Measurements from ENCODE around the gene CAPN8. TPM values are rescaled to one million over a fixed set of nuclear protein-coding genes. Genes with fewer than 3 reads are reported as not detected.

CAPN8 gene
- total RNA-seq, 6 experiments from 2014 or later = 0.35 to 1.1 TPM; not detected in 4

DNA sequence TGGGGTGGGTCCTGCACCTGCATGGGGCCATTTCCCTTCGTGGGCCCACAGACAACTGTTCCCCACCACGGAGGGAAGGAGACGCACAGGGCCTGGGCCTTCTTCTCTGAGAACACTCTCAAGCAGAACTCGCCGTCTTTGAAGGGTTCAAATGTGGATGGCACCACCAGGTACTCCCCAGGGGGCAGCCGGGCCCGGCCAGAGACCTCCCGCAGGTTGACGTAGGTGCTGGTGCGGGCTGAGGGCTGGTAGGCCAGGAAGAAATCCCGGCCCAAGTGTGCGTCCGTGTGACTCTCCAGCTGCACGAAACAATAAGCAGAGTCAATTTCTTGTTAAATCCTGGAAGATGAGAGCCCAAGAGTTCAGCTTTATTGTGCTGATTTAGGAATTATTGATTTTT is 56.4 kb downstream of the CAPN8 start:
- Histone ChIP-seq H3K9me3 (no peaks in the 10 kb centered on the region), H3K36me3 (no peaks in the 10 kb centered on the region), H3K27ac (no peak overlapping the region), H3K4me3 (no peak overlapping the region), H3K27me3 (no peaks in the 10 kb centered on the region), H3K4me1 (no peaks in the 10 kb centered on the region)
- TF ChIP-seq, protein P1, sequence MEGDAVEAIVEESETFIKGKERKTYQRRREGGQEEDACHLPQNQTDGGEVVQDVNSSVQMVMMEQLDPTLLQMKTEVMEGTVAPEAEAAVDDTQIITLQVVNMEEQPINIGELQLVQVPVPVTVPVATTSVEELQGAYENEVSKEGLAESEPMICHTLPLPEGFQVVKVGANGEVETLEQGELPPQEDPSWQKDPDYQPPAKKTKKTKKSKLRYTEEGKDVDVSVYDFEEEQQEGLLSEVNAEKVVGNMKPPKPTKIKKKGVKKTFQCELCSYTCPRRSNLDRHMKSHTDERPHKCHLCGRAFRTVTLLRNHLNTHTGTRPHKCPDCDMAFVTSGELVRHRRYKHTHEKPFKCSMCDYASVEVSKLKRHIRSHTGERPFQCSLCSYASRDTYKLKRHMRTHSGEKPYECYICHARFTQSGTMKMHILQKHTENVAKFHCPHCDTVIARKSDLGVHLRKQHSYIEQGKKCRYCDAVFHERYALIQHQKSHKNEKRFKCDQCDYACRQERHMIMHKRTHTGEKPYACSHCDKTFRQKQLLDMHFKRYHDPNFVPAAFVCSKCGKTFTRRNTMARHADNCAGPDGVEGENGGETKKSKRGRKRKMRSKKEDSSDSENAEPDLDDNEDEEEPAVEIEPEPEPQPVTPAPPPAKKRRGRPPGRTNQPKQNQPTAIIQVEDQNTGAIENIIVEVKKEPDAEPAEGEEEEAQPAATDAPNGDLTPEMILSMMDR (IDR thresholded peaks at IDR 0.05) = no peak
- TF ChIP-seq POLR2A (IDR thresholded peaks at IDR 0.05) = no peak
- intact Hi-C loops (cut with DNase I) = no loop called here
- no CpG with 5 or more reads among the region's 14 CpGs for WGBS (ENCODE audit: insufficient coverage, low coverage, low lambda C conversion rate, missing lambda C conversion rate)
- no peak for DNase-seq
- ATAC-seq = no peak

DNA sequence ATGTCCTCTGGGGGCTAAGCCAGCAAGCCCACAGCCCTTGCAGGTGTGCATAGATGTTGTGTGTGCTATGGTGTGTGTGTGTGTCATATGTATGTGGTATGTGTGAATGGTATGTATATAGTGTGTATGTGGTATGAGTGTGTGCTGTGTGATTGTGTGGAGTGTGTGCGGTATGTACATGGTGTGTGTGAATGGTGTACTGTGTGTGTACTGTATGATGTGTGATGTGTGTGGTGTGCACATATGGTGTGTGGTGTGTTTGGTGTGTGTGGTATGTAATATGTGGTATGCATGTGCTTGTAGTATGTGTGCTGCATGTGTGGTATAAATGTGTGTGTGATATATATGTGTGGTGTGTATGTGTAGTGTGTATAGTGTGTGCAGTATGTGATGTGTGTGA is 107.0 kb downstream of the CAPN8 start:
- 100% methylated on average over 1 of the region's 1 CpG for WGBS (ENCODE audit: insufficient coverage, low coverage, low lambda C conversion rate, missing lambda C conversion rate)
- no peak for DNase-seq
- no peak overlapping the region for H3K4me3 ChIP-seq
- no peaks in the 10 kb centered on the region for H3K27me3 ChIP-seq
- no peak overlapping the region for H3K27ac ChIP-seq
- H3K4me1 ChIP-seq = no peaks in the 10 kb centered on the region
- TF ChIP-seq POLR2A (IDR thresholded peaks at IDR 0.05) = no peak
- TF ChIP-seq, protein P1 (IDR thresholded peaks at IDR 0.05) = no peak
- no peak for ATAC-seq
- no peaks in the 10 kb centered on the region for H3K36me3 ChIP-seq
- no peaks in the 10 kb centered on the region for H3K9me3 ChIP-seq
- intact Hi-C loops (cut with DNase I) = no loop called here

DNA sequence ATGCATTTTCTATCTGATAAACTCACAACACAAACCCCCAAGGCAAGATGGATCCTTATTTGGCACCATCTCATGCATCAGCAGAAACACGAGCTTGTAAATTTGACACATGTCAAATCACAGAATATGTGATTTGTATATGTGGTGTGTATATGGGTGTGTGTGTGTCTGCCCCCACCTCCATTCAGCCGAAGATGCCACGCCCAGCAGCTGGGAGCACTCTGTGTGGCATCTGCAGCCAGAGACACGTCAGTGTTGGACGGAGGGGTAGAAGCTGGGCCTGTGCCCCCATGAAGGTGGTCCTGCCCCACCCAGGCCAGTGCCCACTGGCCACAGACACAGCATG is 108.4 kb downstream of the CAPN8 start:
- intact Hi-C loops (cut with DNase I) = no loop called here
- Histone ChIP-seq H3K4me1 (no peaks in the 10 kb centered on the region), H3K27me3 (no peaks in the 10 kb centered on the region), H3K27ac (no peak overlapping the region), H3K36me3 (no peaks in the 10 kb centered on the region), H3K9me3 (no peaks in the 10 kb centered on the region), H3K4me3 (no peak overlapping the region)
- 65% methylated on average over 4 of the region's 5 CpGs for whole genome bisulfite sequencing (ENCODE audit: insufficient coverage, low coverage, low lambda C conversion rate, missing lambda C conversion rate)
- TF ChIP-seq, protein P1 (IDR thresholded peaks at IDR 0.05) = no peak
- TF ChIP-seq POLR2A (IDR thresholded peaks at IDR 0.05) = no peak
- ATAC-seq = peak in 2 of 4 donors; percentile 26 to 31
- DNase-seq = no peak

DNA sequence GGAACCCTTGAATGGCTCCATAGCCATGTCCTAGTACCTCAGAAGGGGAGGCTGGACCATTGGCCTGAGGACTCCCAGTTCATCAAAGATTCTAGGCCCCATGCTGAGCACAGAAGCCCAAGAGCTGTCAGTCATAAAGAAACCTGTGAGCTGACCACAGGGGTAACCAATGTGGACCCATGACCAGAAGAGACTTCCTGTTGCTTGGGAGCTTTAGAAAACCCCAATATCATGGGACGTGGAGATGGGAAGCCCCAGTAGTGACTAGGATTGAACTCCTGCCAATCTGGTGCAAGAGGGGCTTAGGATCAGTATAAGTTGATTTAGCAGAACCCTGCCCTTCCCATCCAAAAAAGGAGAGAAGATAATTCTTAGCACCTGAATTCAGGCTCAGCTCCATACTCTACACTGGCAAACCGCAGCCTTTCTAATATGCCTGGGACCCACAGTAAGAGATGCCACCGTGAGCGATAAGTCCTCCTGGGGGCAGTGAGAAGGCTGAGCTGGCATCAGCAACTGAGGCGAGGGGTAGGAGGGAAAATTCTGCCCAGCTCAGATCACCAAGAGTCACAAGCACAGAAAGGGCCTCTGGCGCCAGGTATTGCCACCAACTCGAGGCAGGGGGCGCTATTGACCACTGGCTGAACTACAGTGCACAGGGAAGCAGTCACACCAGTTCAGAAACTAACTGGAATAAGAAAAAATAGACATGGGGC is 108.9 kb downstream of the CAPN8 start:
- intact Hi-C loops (cut with DNase I) = no loop called here
- Histone ChIP-seq H3K9me3 (no peaks in the 10 kb centered on the region), H3K36me3 (no peaks in the 10 kb centered on the region), H3K27ac (no peak overlapping the region), H3K4me1 (no peaks in the 10 kb centered on the region), H3K4me3 (no peak overlapping the region), H3K27me3 (no peaks in the 10 kb centered on the region)
- ATAC-seq (peak; percentile 96 to 99 (median 98)), DNase-seq (peak; percentile 58 to 75 (median 75))
- 18% methylated on average over 5 of the region's 8 CpGs for WGBS (ENCODE audit: insufficient coverage, low coverage, low lambda C conversion rate, missing lambda C conversion rate)
- TF ChIP-seq, protein P1 (IDR thresholded peaks at IDR 0.05) = peak; percentile 72 to 91 (median 87)
- no peak for TF ChIP-seq POLR2A (IDR thresholded peaks at IDR 0.05)

Data from right lobe of liver (tissue), 6 donors.